T-helper 1 cell treated with Interleukin-12 subunit alpha and Interleukin-12 subunit beta and Interleukin-4 antibody, amounts not matched to agents 30 μg/mL and 1 μg/mL, for 36 hours (primary cell): ENCODE data around the gene S100A7A.

ENCODE experiments used
- H3K27ac Mint-ChIP-seq: one replicate; pipeline ENCODE4 v1.8.0; 2021; ENCODE audit warnings: mild to moderate bottlenecking, mixed read lengths
- H3K27me3 Mint-ChIP-seq: one replicate; pipeline ENCODE4 v1.8.0; 2021; ENCODE audit warnings: low read depth, mixed read lengths
- H3K36me3 Mint-ChIP-seq: one replicate; pipeline ENCODE4 v1.8.0; 2021; ENCODE audit warnings: low read depth, mixed read lengths
- H3K4me1 Mint-ChIP-seq: one replicate; pipeline ENCODE4 v1.8.0; 2021; ENCODE audit warnings: low read depth, mixed read lengths
- H3K4me3 Mint-ChIP-seq: one replicate; pipeline ENCODE4 v1.8.0; 2021; ENCODE audit warnings: mild to moderate bottlenecking, moderate library complexity, mixed read lengths
- H3K9me3 Mint-ChIP-seq: one replicate; pipeline ENCODE4 v1.8.0; 2021; ENCODE audit warnings: mixed read lengths

Gene S100A7A

DNA sequence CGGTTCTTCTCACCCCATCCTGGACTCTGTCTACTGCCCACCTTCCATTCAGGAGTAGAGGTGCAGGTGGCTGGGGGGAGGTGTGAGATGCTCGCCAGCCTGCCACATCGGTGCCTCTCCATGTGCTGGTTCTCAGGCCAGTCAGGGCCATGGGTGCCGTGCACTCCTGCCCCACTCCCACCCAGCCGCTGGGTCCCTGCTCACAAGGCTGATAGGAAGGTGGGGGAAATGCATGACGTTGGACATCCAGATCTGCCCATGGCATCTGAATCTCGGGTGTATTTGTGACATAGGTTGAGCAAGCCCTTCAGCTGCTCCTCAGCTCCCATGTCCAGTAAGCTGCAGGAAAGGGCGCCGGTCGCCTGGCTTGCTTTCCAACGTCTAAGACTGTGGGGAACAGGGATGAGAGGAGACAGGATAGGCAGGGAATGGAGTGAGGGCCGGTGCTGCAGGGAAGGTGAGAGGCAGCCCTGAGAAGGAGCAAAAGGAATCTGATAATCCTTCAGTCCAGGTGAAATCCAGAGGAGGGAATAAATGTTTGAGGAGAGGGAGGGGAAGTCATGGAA, 11.8 kb downstream of the S100A7A start:
- H3K9me3 Mint-ChIP-seq, result no peaks in the 10 kb centered on the region
- no peaks in the 10 kb centered on the region for H3K4me1 Mint-ChIP-seq
- H3K27ac Mint-ChIP-seq, result no peak overlapping the region
- no peak overlapping the region for H3K4me3 Mint-ChIP-seq
- H3K36me3 Mint-ChIP-seq, result no peaks in the 10 kb centered on the region
- H3K27me3 Mint-ChIP-seq, result peaks cover 10% of the 10 kb centered on the region

- H3K4me3 Mint-ChIP-seq, result no peak overlapping the region
- H3K4me1 Mint-ChIP-seq, result no peaks in the 10 kb centered on the region
- H3K36me3 Mint-ChIP-seq, result no peaks in the 10 kb centered on the region
- H3K9me3 Mint-ChIP-seq, result no peaks in the 10 kb centered on the region
- peaks cover 10% of the 10 kb centered on the region for H3K27me3 Mint-ChIP-seq
- H3K27ac Mint-ChIP-seq, result no peak overlapping the region
Measured at GRCh38 chr1:153428791-153429190, 12.5 kb downstream of the S100A7A start.

GRCh38 chr1:153429266-153430165, 13.2 kb downstream of the S100A7A start:
- Mint-ChIP-seq H3K4me3 (no peak overlapping the region), H3K36me3 (no peaks in the 10 kb centered on the region), H3K9me3 (no peaks in the 10 kb centered on the region), H3K27ac (no peak overlapping the region), H3K27me3 (peaks cover 7% of the 10 kb centered on the region), H3K4me1 (no peaks in the 10 kb centered on the region)

GRCh38 chr1:153430166-153430553, 13.8 kb downstream of the S100A7A start:
- H3K4me1 Mint-ChIP-seq, result no peaks in the 10 kb centered on the region
- H3K9me3 Mint-ChIP-seq, result no peaks in the 10 kb centered on the region
- H3K36me3 Mint-ChIP-seq, result no peaks in the 10 kb centered on the region
- no peak overlapping the region for H3K4me3 Mint-ChIP-seq
- no peak overlapping the region for H3K27ac Mint-ChIP-seq
- H3K27me3 Mint-ChIP-seq, result peaks cover under 1% of the 10 kb centered on the region

GRCh38 chr1:153430561-153430960, 14.2 kb downstream of the S100A7A start:
- H3K27me3 Mint-ChIP-seq, result no peaks in the 10 kb centered on the region
- no peaks in the 10 kb centered on the region for H3K36me3 Mint-ChIP-seq
- H3K4me3 Mint-ChIP-seq, result no peak overlapping the region
- no peaks in the 10 kb centered on the region for H3K4me1 Mint-ChIP-seq
- H3K9me3 Mint-ChIP-seq, result no peaks in the 10 kb centered on the region
- no peak overlapping the region for H3K27ac Mint-ChIP-seq

DNA sequence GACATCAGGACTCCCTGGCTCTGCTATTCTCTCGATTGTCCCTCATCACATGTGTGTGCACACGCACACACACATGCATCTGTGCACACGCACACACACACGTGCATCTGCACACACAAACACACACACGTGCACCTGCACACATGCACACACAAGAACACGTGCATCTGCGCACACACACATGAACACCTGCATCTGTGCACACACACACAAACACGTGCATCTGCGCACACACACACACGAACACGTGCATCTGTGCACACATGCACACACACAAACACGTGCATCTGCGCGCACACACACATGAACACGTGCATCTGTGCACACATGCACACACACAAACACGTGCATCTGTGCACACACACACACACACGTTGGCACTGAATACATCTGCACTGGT, 14.7 kb downstream of the S100A7A start:
- Mint-ChIP-seq H3K36me3 (no peaks in the 10 kb centered on the region), H3K9me3 (no peaks in the 10 kb centered on the region), H3K4me1 (no peaks in the 10 kb centered on the region), H3K4me3 (no peak overlapping the region), H3K27ac (no peak overlapping the region), H3K27me3 (no peaks in the 10 kb centered on the region)

DNA sequence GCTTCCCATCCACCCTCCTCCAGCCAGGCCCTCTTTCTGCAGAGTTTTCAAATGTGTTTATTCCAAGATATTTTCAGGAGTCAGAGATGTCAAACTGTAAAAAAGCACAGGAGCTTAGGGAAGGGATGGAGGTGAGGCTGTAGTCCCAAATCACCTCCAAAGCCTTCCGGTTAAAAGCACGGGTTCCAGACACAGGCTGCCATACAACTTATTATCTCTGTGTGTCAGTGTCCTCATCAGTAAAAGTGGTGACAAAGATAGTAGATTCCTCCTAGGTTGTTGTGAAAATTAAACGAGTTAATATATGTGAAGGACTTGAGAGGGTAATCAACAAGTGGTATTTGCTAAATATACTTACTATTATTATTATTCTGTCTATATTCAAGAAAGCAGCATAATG, 15.1 kb downstream of the S100A7A start:
- Mint-ChIP-seq H3K4me3 (no peak overlapping the region), H3K27me3 (no peaks in the 10 kb centered on the region)

DNA sequence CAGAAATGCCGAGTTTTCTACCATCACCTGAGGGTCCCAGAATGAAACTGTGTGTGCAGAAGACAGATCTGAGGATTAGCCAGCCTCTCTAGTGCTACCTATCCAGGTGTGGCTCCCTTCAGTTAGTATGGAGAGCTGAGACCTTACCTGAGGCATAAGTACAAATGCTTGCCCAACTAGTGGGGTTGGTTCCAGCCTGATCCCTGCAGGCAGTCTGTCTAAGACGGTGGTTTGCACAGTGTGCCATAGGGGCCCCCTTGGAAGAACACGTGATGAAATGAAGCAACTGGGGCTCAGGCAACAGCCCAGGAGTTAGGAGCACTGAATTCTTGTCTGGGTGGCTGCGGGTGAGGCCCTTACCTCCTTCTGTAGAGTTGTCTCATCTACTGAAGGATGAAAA, 15.6 kb downstream of the S100A7A start:
- no peaks in the 10 kb centered on the region for H3K27me3 Mint-ChIP-seq
- H3K27ac Mint-ChIP-seq, result no peak overlapping the region
- H3K4me1 Mint-ChIP-seq, result no peaks in the 10 kb centered on the region
- H3K36me3 Mint-ChIP-seq, result no peaks in the 10 kb centered on the region
- no peaks in the 10 kb centered on the region for H3K9me3 Mint-ChIP-seq
- no peak overlapping the region for H3K4me3 Mint-ChIP-seq

More for the DNA sequence above, 15.1 kb downstream of the S100A7A start:
- no peak overlapping the region for H3K27ac Mint-ChIP-seq
- no peaks in the 10 kb centered on the region for H3K4me1 Mint-ChIP-seq
- H3K36me3 Mint-ChIP-seq, result no peaks in the 10 kb centered on the region
- no peaks in the 10 kb centered on the region for H3K9me3 Mint-ChIP-seq

GRCh38 chr1:153432874-153433681, 16.8 kb downstream of the S100A7A start:
- Mint-ChIP-seq H3K4me3 (no peak overlapping the region), H3K36me3 (no peaks in the 10 kb centered on the region), H3K4me1 (no peaks in the 10 kb centered on the region), H3K9me3 (no peaks in the 10 kb centered on the region), H3K27me3 (no peaks in the 10 kb centered on the region), H3K27ac (no peak overlapping the region)

GRCh38 chr1:153434746-153435455, 18.6 kb downstream of the S100A7A start:
- Mint-ChIP-seq H3K4me1 (no peaks in the 10 kb centered on the region), H3K4me3 (no peak overlapping the region), H3K27me3 (no peaks in the 10 kb centered on the region), H3K27ac (no peak overlapping the region), H3K9me3 (no peaks in the 10 kb centered on the region), H3K36me3 (no peaks in the 10 kb centered on the region)

DNA sequence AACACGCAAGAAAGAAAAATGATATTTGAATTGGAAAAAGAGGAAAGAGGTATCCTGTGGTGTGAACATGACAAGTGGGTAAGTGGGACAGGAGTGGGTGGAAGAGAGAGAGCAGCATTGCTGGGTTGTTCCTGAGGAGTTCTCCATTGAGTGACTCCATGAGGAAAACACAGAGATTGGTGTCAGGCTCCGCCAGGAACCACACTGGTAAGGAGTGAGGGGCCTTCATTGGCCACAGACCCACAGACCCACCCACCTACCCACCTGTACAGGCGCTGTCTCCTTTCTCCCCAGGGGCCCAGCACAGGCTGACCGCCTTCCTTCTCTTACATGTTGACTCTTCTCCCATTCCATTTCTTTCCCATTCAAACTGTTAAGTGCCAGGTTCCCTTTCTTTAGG, 20.9 kb downstream of the S100A7A start:
- Mint-ChIP-seq H3K27ac (no peak overlapping the region), H3K36me3 (no peaks in the 10 kb centered on the region), H3K4me3 (no peak overlapping the region), H3K9me3 (no peaks in the 10 kb centered on the region), H3K27me3 (no peaks in the 10 kb centered on the region), H3K4me1 (no peaks in the 10 kb centered on the region)

GRCh38 chr1:153438599-153438998, 22.3 kb downstream of the S100A7A start:
- H3K27ac Mint-ChIP-seq, result no peak overlapping the region
- no peaks in the 10 kb centered on the region for H3K4me1 Mint-ChIP-seq
- no peaks in the 10 kb centered on the region for H3K27me3 Mint-ChIP-seq
- H3K9me3 Mint-ChIP-seq, result no peaks in the 10 kb centered on the region
- H3K4me3 Mint-ChIP-seq, result no peak overlapping the region
- H3K36me3 Mint-ChIP-seq, result no peaks in the 10 kb centered on the region

DNA sequence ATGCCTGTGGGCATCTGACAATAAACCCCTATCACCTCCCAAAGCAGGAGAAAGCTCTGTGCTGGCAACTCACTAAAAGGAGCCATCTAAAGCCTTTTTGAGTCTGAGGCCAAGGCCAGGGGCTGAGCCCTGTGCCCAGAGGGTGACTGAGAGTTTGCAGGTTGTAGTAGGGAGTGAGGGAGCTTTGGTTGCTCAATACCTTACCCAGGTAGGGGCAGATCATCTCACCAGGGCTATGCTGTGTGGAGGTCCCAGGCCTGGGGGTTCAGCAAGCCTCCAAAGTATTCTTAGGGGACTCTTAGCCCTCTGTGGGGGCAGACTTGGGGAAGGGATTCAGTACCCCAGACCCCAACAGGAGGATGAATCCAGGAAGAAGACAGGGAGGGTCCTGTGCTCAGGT, 23.0 kb downstream of the S100A7A start:
- Mint-ChIP-seq H3K27ac (no peak overlapping the region), H3K27me3 (no peaks in the 10 kb centered on the region), H3K4me1 (no peaks in the 10 kb centered on the region), H3K9me3 (no peaks in the 10 kb centered on the region), H3K36me3 (no peaks in the 10 kb centered on the region), H3K4me3 (no peak overlapping the region)

DNA sequence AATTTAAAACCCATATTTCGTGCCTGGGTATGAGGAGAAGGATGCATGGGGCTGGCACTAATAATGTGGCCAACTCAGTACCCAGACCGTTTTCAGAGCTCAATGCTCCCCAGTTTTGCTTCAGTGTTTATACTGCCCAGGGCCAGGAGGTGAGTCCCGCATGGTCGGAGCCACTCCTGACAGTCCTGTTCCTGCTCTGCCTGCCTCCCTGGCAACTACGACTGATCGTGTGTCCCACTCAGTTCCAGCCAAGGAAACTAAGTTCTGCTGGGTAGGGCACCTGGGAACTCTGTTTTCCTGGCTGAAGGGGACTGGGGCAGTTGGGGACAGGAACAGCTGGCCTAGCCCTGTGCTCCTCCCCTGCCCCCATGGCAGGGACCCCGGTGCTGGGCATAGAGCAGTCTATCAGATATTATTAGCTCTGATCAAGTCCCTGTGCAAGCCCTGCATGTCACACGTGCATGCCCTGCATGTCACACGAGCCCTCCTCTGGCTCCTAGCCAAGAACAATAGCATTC, 25.0 kb downstream of the S100A7A start:
- H3K27ac Mint-ChIP-seq, result no peak overlapping the region
- peaks cover under 1% of the 10 kb centered on the region for H3K27me3 Mint-ChIP-seq
- H3K36me3 Mint-ChIP-seq, result no peaks in the 10 kb centered on the region
- H3K9me3 Mint-ChIP-seq, result no peaks in the 10 kb centered on the region
- H3K4me1 Mint-ChIP-seq, result no peaks in the 10 kb centered on the region
- no peak overlapping the region for H3K4me3 Mint-ChIP-seq
